GM23248 (cell line): Measurements from ENCODE around the gene PKLR.

Experiments used
- EZH2 ChIP-seq: fragments of 200-600 bp; sonication (generic); IDR thresholded peaks from 2 replicates; pipeline ENCODE4 v1.6.1; 2018; ENCODE audit warnings: antibody characterized with exemption, mild to moderate bottlenecking; ENCODE audit not compliant: insufficient read depth, poor library complexity, severe bottlenecking
- EZH2phosphoT487 ChIP-seq: fragments of 200-600 bp; sonication (generic); IDR thresholded peaks from 2 replicates; pipeline ENCODE4 v1.6.1; 2018; ENCODE audit warnings: antibody characterized with exemption, moderate library complexity, mild to moderate bottlenecking, low read depth; ENCODE audit not compliant: insufficient read depth

DNA sequence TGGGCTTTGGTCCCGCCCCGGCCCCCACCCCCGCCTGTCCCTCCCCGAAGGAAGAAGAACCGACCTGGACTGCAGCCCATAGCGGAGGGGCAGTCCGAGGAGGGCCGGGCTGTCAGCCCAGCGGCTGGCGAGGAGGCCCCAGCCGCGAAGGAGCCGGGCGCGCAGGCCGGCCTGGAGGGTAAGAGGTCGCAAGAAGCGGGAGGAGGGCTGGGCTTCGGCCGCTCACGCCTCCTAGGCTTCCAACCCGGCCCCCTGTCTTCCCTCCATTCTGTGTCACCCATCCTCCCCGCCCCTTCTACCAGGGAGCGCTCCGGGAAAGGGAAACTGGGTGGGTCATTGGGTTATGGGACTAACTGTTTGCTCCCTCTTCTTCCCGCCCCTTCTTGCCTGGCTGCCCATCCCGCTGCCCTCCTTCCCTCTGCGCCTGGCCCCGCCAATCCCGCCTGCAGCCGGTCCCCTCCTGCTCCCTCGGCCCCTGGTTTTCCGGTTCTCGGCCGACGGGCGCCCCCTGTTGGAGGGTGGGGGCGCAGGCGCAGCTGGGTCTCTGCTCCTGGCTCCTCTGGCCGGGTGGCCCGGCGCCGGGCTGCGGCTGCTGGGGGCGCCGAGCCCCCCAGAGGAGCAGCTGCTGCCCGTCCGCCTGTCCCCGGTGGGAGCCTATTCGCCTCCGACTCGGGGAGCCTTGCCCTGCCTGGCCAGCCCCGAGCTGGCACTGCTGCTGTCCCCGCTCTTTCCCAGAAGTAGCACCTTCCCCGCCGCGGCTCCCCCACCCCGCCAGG is 21.9 kb upstream of the PKLR start:
- TF ChIP-seq EZH2phosphoT487 (no peak), EZH2 (no peak)
